ENCODE results near the gene LSM2. TPM values are rescaled to one million over a fixed set of nuclear protein-coding genes. Genes with fewer than 3 reads are reported as not detected.

LSM2 gene
- total RNA-seq, 3 donors from 2014 or later = 21.7 to 35.5 (median 33.8) TPM

DNA sequence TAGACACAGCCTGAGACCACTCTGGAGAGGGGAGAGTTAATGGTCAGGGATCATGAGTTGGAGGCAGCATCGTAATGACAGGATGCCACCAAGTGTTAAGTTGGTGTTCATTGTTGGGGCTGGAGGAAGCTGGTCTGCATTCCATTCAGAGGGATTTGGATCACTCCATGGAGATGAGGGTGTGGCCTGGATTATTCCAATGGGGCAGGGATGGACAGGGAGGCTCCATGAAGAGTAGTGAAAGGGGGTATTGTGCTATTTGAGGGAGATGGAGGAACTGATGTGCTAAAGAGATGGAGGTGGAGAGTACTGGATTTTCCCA lies 43.2 kb downstream of the LSM2 start:
- TF ChIP-seq, protein P1, sequence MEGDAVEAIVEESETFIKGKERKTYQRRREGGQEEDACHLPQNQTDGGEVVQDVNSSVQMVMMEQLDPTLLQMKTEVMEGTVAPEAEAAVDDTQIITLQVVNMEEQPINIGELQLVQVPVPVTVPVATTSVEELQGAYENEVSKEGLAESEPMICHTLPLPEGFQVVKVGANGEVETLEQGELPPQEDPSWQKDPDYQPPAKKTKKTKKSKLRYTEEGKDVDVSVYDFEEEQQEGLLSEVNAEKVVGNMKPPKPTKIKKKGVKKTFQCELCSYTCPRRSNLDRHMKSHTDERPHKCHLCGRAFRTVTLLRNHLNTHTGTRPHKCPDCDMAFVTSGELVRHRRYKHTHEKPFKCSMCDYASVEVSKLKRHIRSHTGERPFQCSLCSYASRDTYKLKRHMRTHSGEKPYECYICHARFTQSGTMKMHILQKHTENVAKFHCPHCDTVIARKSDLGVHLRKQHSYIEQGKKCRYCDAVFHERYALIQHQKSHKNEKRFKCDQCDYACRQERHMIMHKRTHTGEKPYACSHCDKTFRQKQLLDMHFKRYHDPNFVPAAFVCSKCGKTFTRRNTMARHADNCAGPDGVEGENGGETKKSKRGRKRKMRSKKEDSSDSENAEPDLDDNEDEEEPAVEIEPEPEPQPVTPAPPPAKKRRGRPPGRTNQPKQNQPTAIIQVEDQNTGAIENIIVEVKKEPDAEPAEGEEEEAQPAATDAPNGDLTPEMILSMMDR (IDR thresholded peaks at IDR 0.05) = no peak
- peak; percentile 40 for ATAC-seq
- H3K9me3 ChIP-seq = no peaks in the 10 kb centered on the region
- DNase-seq = no peak
- H3K4me3 ChIP-seq = no peak overlapping the region
- no peaks in the 10 kb centered on the region for H3K4me1 ChIP-seq (ENCODE audit: low read depth)
- intact Hi-C loops (cut with DNase I, micrococcal nuclease) = no loop called here
- H3K36me3 ChIP-seq (ENCODE audit: low read depth) = no peaks in the 10 kb centered on the region

DNA sequence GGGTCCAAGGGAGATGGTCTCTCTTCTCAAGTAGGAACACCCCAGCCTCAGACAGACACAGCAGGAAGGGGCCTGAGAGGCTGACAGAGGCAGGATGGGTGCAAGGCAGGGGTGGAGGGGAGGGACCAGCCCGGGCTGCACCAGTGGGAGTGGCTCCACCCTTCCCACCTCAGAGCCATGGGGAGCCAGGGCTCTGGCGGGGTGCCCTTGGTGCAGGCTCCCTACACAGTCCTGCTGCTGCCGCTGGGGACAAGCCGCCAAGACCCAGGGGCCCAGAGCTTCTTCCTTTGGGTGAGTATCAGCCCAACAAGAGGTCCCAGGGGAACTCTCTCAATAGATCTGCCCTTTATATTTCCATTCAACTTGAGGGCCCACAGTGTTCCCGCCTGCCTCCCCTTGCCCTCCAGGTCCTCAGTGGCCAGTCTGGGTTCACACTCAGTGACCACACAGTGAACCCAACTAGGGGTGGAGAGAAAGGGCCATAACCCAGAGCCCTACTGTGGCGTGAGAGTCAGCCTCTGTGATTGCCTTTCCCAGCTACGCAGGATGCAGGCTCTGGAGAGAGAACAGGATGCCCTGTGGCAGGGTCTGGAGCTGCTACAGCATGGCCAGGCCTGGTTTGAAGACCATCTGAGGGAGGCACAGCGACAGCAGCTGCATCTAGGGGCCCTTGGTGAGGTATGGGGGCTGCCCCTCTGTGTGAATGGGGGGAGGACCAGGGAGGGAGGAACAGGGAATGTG lies 43.7 kb downstream of the LSM2 start:
- Histone ChIP-seq H3K36me3 (ENCODE audit: low read depth) (no peaks in the 10 kb centered on the region), H3K4me3 (no peak overlapping the region), H3K4me1 (ENCODE audit: low read depth) (no peaks in the 10 kb centered on the region), H3K9me3 (no peaks in the 10 kb centered on the region)
- intact Hi-C loops (cut with DNase I, micrococcal nuclease) = no loop called here
- ATAC-seq (no peak), DNase-seq (no peak)
- TF ChIP-seq, protein P1 (IDR thresholded peaks at IDR 0.05) = no peak

DNA sequence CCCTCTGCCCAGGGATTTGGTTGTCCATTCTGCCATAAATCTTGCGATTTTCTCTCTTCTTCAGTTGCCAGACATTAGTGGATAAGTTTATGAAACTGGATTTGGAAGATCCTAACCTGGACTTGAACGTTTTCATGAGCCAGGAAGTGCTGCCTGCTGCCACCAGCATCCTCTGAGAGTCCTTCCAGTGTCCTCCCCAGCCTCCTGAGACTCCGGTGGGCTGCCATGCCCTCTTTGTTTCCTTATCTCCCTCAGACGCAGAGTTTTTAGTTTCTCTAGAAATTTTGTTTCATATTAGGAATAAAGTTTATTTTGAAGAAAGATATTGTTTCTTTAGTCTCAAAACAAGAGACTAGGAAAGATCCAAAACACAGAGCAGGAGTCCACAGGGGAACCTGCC lies 44.4 kb downstream of the LSM2 start, which contains the start of gene SAPCD1:
Gene SAPCD1, plus strand, starts transcription at position 301 of the 400 bp plus-strand sequence. CDS start 399 bp downstream, outside the sequence.
- DNase-seq (no peak), ATAC-seq (no peak)
- intact Hi-C loops (cut with DNase I, micrococcal nuclease) = no loop called here
- Histone ChIP-seq H3K36me3 (ENCODE audit: low read depth) (no peaks in the 10 kb centered on the region), H3K9me3 (no peaks in the 10 kb centered on the region), H3K4me3 (no peak within 1 kb of the TSS), H3K4me1 (ENCODE audit: low read depth) (no peaks in the 10 kb centered on the region)
- TF ChIP-seq, protein P1 (IDR thresholded peaks at IDR 0.05) = no peak

DNA sequence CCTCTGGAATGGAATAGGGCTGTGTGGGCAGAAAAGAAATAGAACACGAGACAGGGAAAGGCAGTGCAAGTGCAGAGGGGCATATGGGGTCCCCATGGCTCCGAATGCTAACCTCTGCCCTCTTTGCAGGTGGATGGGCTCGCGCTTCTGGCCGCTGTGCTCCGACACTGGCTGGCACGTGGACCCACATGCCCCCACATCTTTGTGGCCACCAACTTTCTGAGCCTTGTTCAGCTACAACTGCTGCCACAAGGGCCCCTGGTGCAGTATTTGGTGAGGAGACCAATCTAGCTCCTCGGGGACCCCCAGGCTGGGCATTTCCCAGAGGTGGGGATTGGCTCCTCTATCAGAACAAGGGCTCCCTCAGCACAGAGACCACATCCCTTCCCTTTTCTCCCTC lies 45.4 kb downstream of the LSM2 start:
- TF ChIP-seq, protein P1 (IDR thresholded peaks at IDR 0.05) = no peak
- Histone ChIP-seq H3K4me1 (ENCODE audit: low read depth) (no peaks in the 10 kb centered on the region), H3K36me3 (ENCODE audit: low read depth) (no peaks in the 10 kb centered on the region), H3K4me3 (no peak overlapping the region), H3K9me3 (no peaks in the 10 kb centered on the region)
- ATAC-seq (no peak), DNase-seq (no peak)
- intact Hi-C loops (cut with DNase I, micrococcal nuclease) = no loop called here

DNA sequence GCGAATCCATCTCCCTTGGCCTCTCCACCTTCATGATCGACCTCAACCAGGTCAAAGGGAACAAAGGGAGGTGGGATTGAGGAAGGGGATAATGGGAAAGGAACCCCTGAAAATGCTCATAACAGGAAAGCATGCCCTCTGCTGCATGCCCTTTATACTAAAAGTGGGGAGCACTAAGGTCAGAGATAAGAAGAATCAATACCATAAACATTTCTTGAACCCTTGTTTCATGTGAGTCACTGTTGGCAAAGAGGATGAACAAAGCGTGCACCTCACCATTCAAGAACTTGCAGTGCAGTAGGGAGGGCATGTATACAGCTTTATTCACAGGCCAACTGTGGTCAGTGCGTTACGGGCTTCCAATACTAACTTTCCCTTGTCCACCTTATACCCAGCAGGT lies 46.0 kb downstream of the LSM2 start:
- Histone ChIP-seq H3K4me1 (ENCODE audit: low read depth) (no peaks in the 10 kb centered on the region), H3K9me3 (no peaks in the 10 kb centered on the region), H3K4me3 (no peak overlapping the region), H3K36me3 (ENCODE audit: low read depth) (no peaks in the 10 kb centered on the region)
- DNase-seq = no peak
- intact Hi-C loops (cut with DNase I, micrococcal nuclease) = no loop called here
- TF ChIP-seq, protein P1 (IDR thresholded peaks at IDR 0.05) = no peak
- ATAC-seq = no peak

Data from mucosa of descending colon (tissue), 3 donors.